Loucy (cell line): ENCODE measurements around the gene CAV2.

ENCODE experiments used
- H2AFZ ChIP-seq: fragments of 200-600 bp; sonication (generic); 2 replicates; pipeline ENCODE4 v1.6.0; 2016; ENCODE audit warnings: antibody characterized with exemption, mild to moderate bottlenecking, low read length, moderate library complexity
- H3F3A ChIP-seq: fragments of 200-600 bp; 2 replicates; pipeline ENCODE4 v1.6.0; 2016; ENCODE audit warnings: antibody characterized with exemption, low read depth, mild to moderate bottlenecking
- H3K27me3 ChIP-seq: fragments of 200-600 bp; sonication (generic); 2 replicates; pipeline ENCODE4 v1.6.1; 2014; ENCODE audit warnings: low read length, mild to moderate bottlenecking; ENCODE audit not compliant: insufficient read depth, poor library complexity, severe bottlenecking
- H3K36me3 ChIP-seq: fragments of 200-600 bp; sonication (generic); 2 replicates; pipeline ENCODE4 v1.6.1; 2016; ENCODE audit warnings: low read length; ENCODE audit not compliant: insufficient read depth
- H3K4me1 ChIP-seq: fragments of 200-600 bp; sonication (generic); 2 replicates; pipeline ENCODE4 v1.5.1; 2014; ENCODE audit warnings: low read length, mild to moderate bottlenecking; ENCODE audit not compliant: insufficient read depth, poor library complexity, severe bottlenecking
- H3K4me2 ChIP-seq: fragments of 200-600 bp; sonication (generic); 2 replicates; pipeline ENCODE4 v1.6.0; 2014; ENCODE audit warnings: antibody characterized with exemption, low read length, low read depth, mild to moderate bottlenecking; ENCODE audit not compliant: poor library complexity, severe bottlenecking
- H3K4me3 ChIP-seq: fragments of 200-600 bp; sonication (generic); 2 replicates; pipeline ENCODE4 v1.5.1; 2014; ENCODE audit warnings: low read length, mild to moderate bottlenecking, mixed read lengths; ENCODE audit not compliant: poor library complexity, severe bottlenecking
- H3K79me2 ChIP-seq: fragments of 200-600 bp; sonication (generic); 2 replicates; pipeline ENCODE4 v1.6.1; 2014; ENCODE audit warnings: low read length; ENCODE audit not compliant: insufficient read depth
- H3K9ac ChIP-seq: fragments of 200-600 bp; sonication (generic); 2 replicates; pipeline ENCODE4 v1.6.0; 2014; ENCODE audit warnings: mild to moderate bottlenecking, low read depth, low read length, moderate library complexity; ENCODE audit not compliant: poor library complexity, severe bottlenecking
- H3K9me2 ChIP-seq: fragments of 200-600 bp; sonication (generic); replicated peaks from 2 replicates; pipeline ENCODE4 v1.6.1; 2016; ENCODE audit warnings: low read depth, low read length, mixed read lengths
- H3K9me3 ChIP-seq: fragments of 200-600 bp; sonication (generic); 2 replicates; pipeline ENCODE4 v1.6.1; 2014; ENCODE audit warnings: mild to moderate bottlenecking, antibody characterized with exemption, low read length, low read depth; ENCODE audit not compliant: insufficient read depth
- H4K20me1 ChIP-seq: fragments of 200-600 bp; sonication (generic); 2 replicates; pipeline ENCODE4 v1.6.0; 2014; ENCODE audit warnings: antibody characterized with exemption, low read length, mild to moderate bottlenecking; ENCODE audit not compliant: insufficient read depth, poor library complexity, severe bottlenecking
- EZH2phosphoT487 ChIP-seq: fragments of 200-600 bp; IDR thresholded peaks from 2 replicates; pipeline ENCODE4 v1.6.1; 2018; ENCODE audit warnings: antibody characterized with exemption, mild to moderate bottlenecking, moderate library complexity, borderline replicate concordance
- TF ChIP-seq, protein P1 (sequence below): fragments of 200-600 bp; sonication (generic); conservative IDR thresholded peaks from 2 replicates; pipeline ENCODE4 v1.5.1; 2014; ENCODE audit warnings: mild to moderate bottlenecking, antibody characterized with exemption, low read length

CAV2 gene

GRCh38 chr7:116461500-116461899 lies 38.0 kb upstream of the CAV2 start:
- Histone ChIP-seq H2AFZ (peak overlapping the region; percentile 53; the same call in 1 of the 2 replicates), H3K79me2 (no peaks in the 10 kb centered on the region), H3K36me3 (no peaks in the 10 kb centered on the region), H3K9me3 (no peaks in the 10 kb centered on the region), H3K4me3 (peak overlapping the region; percentile 43), H3K27me3 (no peaks in the 10 kb centered on the region), H3F3A (no peaks in the 10 kb centered on the region), H3K9me2 (no peaks in the 10 kb centered on the region), H4K20me1 (no peaks in the 10 kb centered on the region), H3K9ac (no peak overlapping the region), H3K4me2 (peak overlapping the region; percentile 43), H3K4me1 (peaks cover 11% of the 10 kb centered on the region)
- TF ChIP-seq, protein P1, sequence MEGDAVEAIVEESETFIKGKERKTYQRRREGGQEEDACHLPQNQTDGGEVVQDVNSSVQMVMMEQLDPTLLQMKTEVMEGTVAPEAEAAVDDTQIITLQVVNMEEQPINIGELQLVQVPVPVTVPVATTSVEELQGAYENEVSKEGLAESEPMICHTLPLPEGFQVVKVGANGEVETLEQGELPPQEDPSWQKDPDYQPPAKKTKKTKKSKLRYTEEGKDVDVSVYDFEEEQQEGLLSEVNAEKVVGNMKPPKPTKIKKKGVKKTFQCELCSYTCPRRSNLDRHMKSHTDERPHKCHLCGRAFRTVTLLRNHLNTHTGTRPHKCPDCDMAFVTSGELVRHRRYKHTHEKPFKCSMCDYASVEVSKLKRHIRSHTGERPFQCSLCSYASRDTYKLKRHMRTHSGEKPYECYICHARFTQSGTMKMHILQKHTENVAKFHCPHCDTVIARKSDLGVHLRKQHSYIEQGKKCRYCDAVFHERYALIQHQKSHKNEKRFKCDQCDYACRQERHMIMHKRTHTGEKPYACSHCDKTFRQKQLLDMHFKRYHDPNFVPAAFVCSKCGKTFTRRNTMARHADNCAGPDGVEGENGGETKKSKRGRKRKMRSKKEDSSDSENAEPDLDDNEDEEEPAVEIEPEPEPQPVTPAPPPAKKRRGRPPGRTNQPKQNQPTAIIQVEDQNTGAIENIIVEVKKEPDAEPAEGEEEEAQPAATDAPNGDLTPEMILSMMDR, result peak; percentile 36
- TF ChIP-seq EZH2phosphoT487, result no peak

- TF ChIP-seq, protein P1, result no peak
- TF ChIP-seq EZH2phosphoT487, result no peak
- H2AFZ ChIP-seq, result no peak overlapping the region
- H3K9me3 ChIP-seq, result no peaks in the 10 kb centered on the region
Observed at GRCh38 chr7:116463956-116464355, 35.6 kb upstream of the CAV2 start.

GRCh38 chr7:116464375-116464774 lies 35.2 kb upstream of the CAV2 start:
- H3K9me2 ChIP-seq, result no peaks in the 10 kb centered on the region
- no peak overlapping the region for H2AFZ ChIP-seq
- no peaks in the 10 kb centered on the region for H3K36me3 ChIP-seq
- TF ChIP-seq, protein P1, result no peak
- TF ChIP-seq EZH2phosphoT487, result no peak
- H3K4me2 ChIP-seq, result no peak overlapping the region
- no peaks in the 10 kb centered on the region for H3K9me3 ChIP-seq
- no peaks in the 10 kb centered on the region for H3K79me2 ChIP-seq
- H4K20me1 ChIP-seq, result no peaks in the 10 kb centered on the region
- H3K9ac ChIP-seq, result no peak overlapping the region
- H3F3A ChIP-seq, result no peaks in the 10 kb centered on the region
- H3K4me1 ChIP-seq, result peaks cover 14% of the 10 kb centered on the region
- H3K27me3 ChIP-seq, result no peaks in the 10 kb centered on the region
- no peak overlapping the region for H3K4me3 ChIP-seq

More at GRCh38 chr7:116463956-116464355, 35.6 kb upstream of the CAV2 start:
- H3K27me3 ChIP-seq, result no peaks in the 10 kb centered on the region
- no peak overlapping the region for H3K4me3 ChIP-seq
- H3K9me2 ChIP-seq, result no peaks in the 10 kb centered on the region
- H3F3A ChIP-seq, result no peaks in the 10 kb centered on the region
- H3K4me2 ChIP-seq, result no peak overlapping the region
- peaks cover 14% of the 10 kb centered on the region for H3K4me1 ChIP-seq
- H4K20me1 ChIP-seq, result no peaks in the 10 kb centered on the region
- no peak overlapping the region for H3K9ac ChIP-seq
- no peaks in the 10 kb centered on the region for H3K79me2 ChIP-seq
- no peaks in the 10 kb centered on the region for H3K36me3 ChIP-seq
